ENCODE results near the gene IKBKE.

Gene IKBKE

GRCh38 chr1:206500046-206500445 is 29.8 kb downstream of the IKBKE start:
- no peak for DNase-seq (ENCODE audit: extremely low read depth, low read depth)
- TF ChIP-seq CTCF (IDR thresholded peaks at IDR 0.05; ENCODE audit: low read depth, low read length) = no peak

GRCh38 chr1:206501881-206502280 is 31.6 kb downstream of the IKBKE start:
- DNase-seq (ENCODE audit: extremely low read depth, low read depth) = no peak
- TF ChIP-seq CTCF (IDR thresholded peaks at IDR 0.05; ENCODE audit: low read depth, low read length) = no peak

DNA sequence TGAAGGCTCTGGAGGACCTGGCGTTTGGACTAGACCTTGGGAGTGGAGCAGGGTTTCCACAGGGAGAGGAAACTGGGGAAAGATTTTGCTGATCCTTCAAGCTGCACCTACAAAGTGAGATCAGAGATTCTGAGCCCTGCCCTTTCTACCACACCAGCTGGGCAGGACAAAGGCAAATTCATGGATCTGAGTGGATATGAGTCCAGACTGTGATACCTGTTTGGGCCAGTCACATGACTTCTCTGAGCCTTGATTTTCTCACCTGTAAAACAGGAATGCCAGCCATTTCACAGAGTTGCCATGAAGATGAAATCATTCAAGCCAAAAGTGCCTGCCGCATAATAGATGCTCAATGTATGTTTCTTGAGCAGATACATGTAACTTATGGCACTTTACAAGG is 32.1 kb downstream of the IKBKE start:
- no peak for DNase-seq (ENCODE audit: extremely low read depth, low read depth)
- TF ChIP-seq CTCF (IDR thresholded peaks at IDR 0.05; ENCODE audit: low read depth, low read length) = no peak

GRCh38 chr1:206502812-206503211 is 32.5 kb downstream of the IKBKE start:
- no peak for TF ChIP-seq CTCF (IDR thresholded peaks at IDR 0.05; ENCODE audit: low read depth, low read length)
- DNase-seq (ENCODE audit: extremely low read depth, low read depth) = no peak

DNA sequence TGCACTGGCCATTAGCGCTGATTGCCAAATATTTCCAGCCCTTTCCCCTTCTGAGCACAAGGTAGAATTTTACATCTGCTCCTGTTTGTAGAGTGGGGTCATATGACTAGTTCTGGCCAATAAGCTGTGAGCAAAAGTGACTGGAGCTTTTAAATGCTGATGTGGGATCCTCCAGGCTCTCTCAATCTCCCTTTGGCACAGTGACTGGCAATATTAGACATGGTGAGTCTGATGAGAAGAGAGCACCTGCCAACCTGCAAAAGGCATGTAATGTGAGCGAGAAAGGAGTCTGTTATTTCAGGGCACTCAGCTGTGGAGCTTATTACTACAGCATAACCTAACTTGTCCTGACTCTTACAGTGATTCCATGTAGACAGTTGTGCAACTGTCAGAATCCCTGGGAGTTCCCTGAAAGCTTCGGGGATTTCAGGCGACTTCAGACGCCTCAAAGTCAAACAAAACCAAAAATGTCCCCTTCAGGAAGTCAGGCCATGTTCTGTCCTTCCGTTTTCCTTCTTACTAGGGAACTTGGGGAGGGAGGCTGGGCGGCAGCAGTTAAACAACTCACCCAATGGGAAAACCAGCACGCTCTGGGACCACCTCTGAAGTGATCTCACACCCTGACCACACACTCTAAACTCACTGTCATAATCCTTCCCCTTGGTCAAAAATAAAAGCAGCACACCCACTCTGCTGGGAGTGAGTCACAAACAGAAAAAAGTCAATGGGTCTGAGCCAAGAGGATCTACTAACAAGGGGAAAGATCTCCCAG is 33.5 kb downstream of the IKBKE start:
- peak; percentile 72 for DNase-seq (ENCODE audit: extremely low read depth, low read depth)
- TF ChIP-seq CTCF (IDR thresholded peaks at IDR 0.05; ENCODE audit: low read depth, low read length) = no peak

DNA sequence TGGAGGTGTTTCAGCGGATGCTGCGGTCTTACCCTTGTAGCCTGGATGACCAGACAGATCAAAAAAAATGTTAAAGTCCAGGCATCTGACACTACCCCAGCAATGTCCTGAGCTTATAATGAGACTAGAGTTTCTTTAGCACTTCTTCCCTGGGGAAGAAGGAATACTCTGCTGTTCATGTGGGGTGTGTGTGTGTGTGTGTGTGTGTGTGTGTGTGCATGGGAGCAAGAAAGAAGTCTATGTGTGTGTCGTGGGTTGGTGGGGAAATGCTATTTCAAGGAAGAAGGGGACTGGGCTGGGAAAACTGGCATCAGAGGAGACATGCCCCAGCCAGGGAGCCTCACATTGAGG is 34.1 kb downstream of the IKBKE start:
- no peak for TF ChIP-seq CTCF (IDR thresholded peaks at IDR 0.05; ENCODE audit: low read depth, low read length)
- no peak for DNase-seq (ENCODE audit: extremely low read depth, low read depth)

- no peak for DNase-seq (ENCODE audit: extremely low read depth, low read depth)
- TF ChIP-seq CTCF (IDR thresholded peaks at IDR 0.05; ENCODE audit: low read depth, low read length) = peak; percentile 66
These were observed 35.6 kb downstream of the IKBKE start for GRCh38 chr1:206505702-206506355.

All from AG09319 (cell line).